Hepatocyte (in vitro differentiated cells): ENCODE data around the gene RYR3.

Source experiments
- EZH2 ChIP-seq: fragments of 200-600 bp; sonication (generic); IDR thresholded peaks from 2 replicates; pipeline ENCODE4 v1.6.1; 2016; ENCODE audit warnings: antibody characterized with exemption, mild to moderate bottlenecking, borderline replicate concordance
- TF ChIP-seq, protein P1 (sequence below): fragments of 200-600 bp; sonication (generic); IDR thresholded peaks from 2 replicates; pipeline ENCODE4 v1.5.1; 2016; ENCODE audit warnings: antibody characterized with exemption, mild to moderate bottlenecking; ENCODE audit not compliant: poor library complexity

DNA sequence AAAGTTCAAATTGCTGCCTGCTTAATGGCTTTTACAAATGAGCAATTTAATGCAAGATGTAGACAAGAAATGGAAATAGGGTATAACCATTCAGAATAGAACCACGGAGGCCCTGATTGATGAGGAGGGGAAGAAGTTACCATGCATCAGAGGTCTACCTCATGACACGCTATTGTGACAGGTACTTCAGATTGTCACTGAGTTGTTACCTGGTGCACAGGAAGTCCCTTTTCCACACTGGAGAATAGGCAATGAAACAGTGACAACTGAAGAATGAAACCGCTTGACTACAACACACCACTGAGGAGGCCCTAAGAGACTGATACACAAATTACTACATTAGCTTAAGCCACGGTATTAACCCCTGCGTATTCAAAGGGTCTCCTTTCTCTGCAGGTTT, 251.2 kb downstream of the RYR3 start:
- TF ChIP-seq, protein P1, sequence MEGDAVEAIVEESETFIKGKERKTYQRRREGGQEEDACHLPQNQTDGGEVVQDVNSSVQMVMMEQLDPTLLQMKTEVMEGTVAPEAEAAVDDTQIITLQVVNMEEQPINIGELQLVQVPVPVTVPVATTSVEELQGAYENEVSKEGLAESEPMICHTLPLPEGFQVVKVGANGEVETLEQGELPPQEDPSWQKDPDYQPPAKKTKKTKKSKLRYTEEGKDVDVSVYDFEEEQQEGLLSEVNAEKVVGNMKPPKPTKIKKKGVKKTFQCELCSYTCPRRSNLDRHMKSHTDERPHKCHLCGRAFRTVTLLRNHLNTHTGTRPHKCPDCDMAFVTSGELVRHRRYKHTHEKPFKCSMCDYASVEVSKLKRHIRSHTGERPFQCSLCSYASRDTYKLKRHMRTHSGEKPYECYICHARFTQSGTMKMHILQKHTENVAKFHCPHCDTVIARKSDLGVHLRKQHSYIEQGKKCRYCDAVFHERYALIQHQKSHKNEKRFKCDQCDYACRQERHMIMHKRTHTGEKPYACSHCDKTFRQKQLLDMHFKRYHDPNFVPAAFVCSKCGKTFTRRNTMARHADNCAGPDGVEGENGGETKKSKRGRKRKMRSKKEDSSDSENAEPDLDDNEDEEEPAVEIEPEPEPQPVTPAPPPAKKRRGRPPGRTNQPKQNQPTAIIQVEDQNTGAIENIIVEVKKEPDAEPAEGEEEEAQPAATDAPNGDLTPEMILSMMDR: no peak
- TF ChIP-seq EZH2: no peak
